ENCODE results near the gene ABRAXAS1.
A peak's percentile ranks its signal among the peaks of the same experiment; 100 is the strongest.
"Not testable (repeated sequence)": the region's sequence is repeated elsewhere in the genome, so short reads cannot be mapped to it uniquely, and the experiment has no call there.

Gene ABRAXAS1

DNA sequence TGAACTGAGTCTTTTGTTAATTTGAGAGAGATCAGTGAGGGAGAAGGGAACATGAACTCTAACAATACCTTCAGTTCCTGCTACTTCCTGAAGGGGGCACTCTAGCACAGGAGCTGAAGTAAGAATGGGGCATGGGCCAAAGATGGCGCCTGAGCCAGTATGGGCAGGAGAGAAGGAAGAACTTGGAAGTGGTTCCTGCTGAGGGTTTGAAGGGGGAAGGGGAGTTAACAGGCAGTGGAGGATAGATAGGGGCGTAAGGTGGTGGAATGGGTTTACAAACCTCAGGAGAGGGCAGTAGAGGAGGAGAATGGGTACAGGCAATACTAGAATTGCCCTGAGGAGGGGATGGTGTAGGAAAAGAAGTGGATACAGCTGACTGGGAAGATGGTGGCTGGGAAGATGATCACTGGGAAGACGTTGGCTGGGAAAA, 24.3 kb upstream of the ABRAXAS1 start:
- TF ChIP-seq, protein P1, sequence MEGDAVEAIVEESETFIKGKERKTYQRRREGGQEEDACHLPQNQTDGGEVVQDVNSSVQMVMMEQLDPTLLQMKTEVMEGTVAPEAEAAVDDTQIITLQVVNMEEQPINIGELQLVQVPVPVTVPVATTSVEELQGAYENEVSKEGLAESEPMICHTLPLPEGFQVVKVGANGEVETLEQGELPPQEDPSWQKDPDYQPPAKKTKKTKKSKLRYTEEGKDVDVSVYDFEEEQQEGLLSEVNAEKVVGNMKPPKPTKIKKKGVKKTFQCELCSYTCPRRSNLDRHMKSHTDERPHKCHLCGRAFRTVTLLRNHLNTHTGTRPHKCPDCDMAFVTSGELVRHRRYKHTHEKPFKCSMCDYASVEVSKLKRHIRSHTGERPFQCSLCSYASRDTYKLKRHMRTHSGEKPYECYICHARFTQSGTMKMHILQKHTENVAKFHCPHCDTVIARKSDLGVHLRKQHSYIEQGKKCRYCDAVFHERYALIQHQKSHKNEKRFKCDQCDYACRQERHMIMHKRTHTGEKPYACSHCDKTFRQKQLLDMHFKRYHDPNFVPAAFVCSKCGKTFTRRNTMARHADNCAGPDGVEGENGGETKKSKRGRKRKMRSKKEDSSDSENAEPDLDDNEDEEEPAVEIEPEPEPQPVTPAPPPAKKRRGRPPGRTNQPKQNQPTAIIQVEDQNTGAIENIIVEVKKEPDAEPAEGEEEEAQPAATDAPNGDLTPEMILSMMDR (IDR thresholded peaks at IDR 0.05; ENCODE audit: control insufficient read depth, insufficient read depth, low read depth, low read length, missing control alignments): peak; percentile 76
- not testable (repeated sequence) for H3K4me3 ChIP-seq (ENCODE audit: control insufficient read depth, low read depth, low read length); DNase-seq (ENCODE audit: low read depth)

DNA sequence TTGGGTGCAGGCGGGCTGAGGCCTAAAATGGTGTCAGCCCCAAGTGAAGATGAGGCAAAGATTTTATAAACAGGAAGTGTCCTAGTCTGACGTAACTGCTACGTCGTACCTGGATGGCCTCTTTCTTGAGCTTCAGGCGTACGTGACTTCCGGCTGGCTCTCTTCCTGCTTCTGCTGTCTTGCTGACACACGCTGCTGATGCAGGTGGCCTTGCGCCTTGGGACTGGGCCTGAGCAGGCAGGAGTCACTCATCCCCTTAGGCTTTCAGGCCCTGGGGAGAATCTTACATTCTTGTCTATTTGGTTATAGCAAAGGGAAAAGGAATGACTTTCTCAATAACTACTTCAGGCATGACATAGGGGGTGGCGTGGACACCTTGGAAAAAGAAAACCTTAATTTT, 20.1 kb upstream of the ABRAXAS1 start:
- H3K4me3 ChIP-seq (ENCODE audit: control insufficient read depth, low read depth, low read length): no peak overlapping the region
- DNase-seq (ENCODE audit: low read depth): no peak
- TF ChIP-seq, protein P1 (IDR thresholded peaks at IDR 0.05; ENCODE audit: control insufficient read depth, insufficient read depth, low read depth, low read length, missing control alignments): no peak

DNA sequence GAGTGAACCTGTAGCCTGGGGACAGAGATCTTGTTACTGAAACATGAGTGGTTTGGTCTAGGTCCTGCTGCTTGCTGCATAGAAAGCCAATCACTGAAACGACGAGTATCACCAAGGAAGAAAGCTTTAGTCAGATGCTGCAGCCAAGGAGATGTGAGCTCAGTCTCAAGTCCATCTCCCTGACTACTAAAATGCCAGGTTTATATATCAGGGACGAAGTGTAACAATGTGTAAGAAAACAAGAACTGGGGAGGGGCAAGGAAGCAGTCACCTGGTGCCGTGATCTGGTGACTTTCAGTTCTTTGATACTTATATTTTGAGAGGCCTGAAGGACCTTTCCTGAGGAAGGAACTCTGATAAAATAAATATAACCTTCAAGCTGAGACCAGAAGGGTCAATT, 19.6 kb upstream of the ABRAXAS1 start:
- H3K4me3 ChIP-seq (ENCODE audit: control insufficient read depth, low read depth, low read length): no peak overlapping the region
- TF ChIP-seq, protein P1 (IDR thresholded peaks at IDR 0.05; ENCODE audit: control insufficient read depth, insufficient read depth, low read depth, low read length, missing control alignments): no peak
- no peak for DNase-seq (ENCODE audit: low read depth)

DNA sequence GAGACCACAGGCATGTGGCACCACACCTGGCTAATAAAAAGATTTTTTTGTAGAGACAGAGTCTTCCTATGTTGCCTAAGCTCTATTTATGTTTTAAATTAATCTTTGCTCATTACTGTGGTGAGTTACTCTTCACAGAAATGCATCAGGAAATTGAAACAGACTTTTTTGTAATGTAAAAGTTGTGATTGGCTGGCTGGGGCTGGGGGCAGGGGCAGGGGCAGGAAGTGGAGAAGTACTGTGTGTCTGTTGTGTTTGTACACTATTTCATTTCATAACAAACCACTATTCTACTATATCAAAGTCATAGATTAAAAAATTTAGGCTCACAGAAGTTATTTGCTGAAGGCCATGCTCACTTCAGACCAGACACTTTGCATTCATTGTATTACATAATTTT, 19.1 kb upstream of the ABRAXAS1 start:
- TF ChIP-seq, protein P1 (IDR thresholded peaks at IDR 0.05; ENCODE audit: control insufficient read depth, insufficient read depth, low read depth, low read length, missing control alignments): no peak
- H3K4me3 ChIP-seq (ENCODE audit: control insufficient read depth, low read depth, low read length): no peak overlapping the region
- no peak for DNase-seq (ENCODE audit: low read depth)

DNA sequence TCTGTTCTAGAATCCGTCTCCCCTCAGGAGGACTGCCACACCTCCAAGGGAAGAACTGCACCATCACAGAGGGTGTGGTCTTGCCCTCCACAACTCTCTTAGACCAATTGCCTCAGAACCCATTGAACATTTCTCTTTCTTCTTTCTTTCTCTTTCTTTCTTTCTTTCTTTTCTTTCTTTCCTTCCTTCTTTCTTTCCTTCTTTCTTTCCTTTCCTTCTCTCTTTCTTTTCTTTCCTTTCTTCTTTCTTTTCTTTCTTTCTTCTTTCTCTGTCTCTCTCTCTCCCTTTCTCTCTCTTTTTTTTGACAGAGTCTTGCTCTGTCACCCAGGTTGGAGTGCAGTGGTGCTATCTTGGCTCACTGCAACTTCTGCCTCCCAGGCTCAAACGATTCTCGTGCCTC, 16.8 kb upstream of the ABRAXAS1 start:
- DNase-seq (ENCODE audit: low read depth); H3K4me3 ChIP-seq (ENCODE audit: control insufficient read depth, low read depth, low read length): not testable (repeated sequence)

DNA sequence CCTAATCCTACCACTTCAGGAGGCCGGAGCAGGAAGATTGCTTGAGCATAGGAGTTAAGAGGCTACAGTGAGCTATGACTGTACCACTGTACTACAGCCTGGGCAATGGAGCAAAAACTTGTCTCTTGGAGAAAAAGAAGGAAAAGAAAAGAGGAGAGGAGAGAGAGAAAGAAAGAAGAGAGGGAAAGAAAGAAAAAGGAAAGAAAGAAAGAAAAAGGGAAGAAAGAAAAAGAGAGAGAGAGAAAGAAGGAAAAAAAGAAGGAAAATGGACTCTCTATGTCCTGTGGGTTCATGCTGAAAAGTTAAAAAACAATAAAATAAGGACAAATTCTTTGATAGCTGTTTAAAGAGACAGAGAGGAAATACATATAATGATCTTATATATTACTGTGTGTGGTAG, 13.3 kb upstream of the ABRAXAS1 start:
- TF ChIP-seq, protein P1 (IDR thresholded peaks at IDR 0.05; ENCODE audit: control insufficient read depth, insufficient read depth, low read depth, low read length, missing control alignments): no peak
- DNase-seq (ENCODE audit: low read depth): no peak
- no peak overlapping the region for H3K4me3 ChIP-seq (ENCODE audit: control insufficient read depth, low read depth, low read length)

DNA sequence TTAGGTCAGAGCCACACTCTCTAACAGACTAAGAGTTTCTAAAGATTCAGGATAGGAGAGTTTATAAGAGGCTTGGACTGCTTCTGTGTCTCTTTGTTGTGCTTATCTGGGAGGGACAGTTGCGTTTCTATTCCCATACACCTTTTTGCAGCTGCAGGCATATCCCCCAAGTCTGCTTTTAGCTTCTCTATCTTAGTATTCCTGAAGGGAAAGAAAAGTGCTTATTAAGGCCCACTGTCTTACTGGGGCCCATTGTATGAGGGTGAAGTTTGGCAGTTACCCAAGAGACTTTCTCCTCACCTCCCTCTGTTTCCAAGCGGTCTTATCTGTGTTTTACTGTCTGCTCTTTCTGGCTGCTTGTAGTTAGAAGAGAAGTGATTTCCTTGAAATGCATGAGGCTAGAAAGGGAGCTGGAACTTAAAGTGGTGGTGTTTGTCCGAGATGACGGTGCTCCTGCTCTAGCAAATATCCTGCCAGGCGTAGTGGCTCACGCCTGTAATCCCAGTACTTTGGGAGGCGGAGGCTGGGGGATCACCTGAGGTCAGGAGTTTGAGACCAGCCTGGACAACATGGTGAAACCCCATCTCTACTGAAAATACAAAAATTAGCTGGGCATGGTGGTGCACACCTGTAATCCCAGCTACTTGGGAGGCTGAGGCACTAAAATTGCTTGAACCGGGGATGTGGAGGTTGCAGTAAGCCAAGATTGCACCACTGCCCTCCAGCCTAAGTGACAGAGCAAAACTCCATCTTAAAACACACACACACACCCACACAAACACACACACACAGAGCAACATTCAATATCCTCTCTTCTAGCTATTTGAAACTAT, 11.4 kb upstream of the ABRAXAS1 start:
- DNase-seq (ENCODE audit: low read depth); H3K4me3 ChIP-seq (ENCODE audit: control insufficient read depth, low read depth, low read length): not testable (repeated sequence)
